Activated CD4-positive, CD25-positive, alpha-beta regulatory T cell treated with anti-CD3 and anti-CD28 coated beads, Interleukin-2, amount 50 U/mL, for 16 hours (primary cell): ENCODE data around the gene TLE2.
A peak's percentile ranks its signal among the peaks of the same experiment; 100 is the strongest.

ENCODE experiments used
- DNase-seq: peaks from one replicate; pipeline ENCODE4 v3.0.0-alpha.2; 2020; ENCODE audit warnings: low read depth, low spot score

Gene TLE2

GRCh38 chr19:2952953-2953481 is 76.1 kb downstream of the TLE2 start:
- DNase-seq: no peak

DNA sequence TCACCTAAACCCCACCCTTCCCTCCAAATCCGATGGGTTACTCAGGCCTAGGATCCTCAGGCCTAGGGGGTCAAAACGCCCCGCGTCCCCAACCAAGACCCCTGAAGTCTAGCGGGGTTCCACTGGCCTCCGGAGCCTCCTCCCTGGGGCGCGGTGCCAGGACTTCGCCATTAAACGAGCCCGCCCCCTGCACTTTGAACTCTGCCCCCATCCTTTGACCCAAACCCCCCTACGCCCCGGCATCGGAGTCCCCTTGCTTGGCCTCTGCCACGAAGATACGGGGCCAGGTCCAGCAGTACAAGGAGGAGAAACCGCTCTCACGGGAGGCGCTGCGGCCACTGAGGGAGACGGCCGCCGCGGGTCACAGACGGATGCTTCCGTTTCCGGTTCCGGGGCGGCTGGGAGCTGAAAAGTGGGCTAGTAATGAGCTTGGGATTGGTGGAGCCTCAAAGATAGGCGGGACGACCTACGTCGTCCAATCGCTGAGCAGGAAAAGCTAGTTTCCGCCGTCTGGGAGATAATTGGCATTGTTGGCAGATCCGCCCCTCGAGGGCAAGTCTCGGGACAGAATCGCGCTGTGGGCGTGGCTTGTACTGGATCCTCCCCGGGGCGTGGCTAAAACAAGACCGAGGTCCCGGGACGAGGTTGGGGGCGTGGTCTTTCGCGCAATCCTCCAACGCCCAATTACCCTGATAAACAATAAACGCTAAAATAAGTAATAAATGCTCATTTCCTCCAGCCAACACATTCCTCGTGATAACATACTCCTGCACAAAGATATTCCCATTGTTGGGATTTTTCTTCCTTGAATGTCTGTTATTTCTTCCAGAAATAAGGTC is 78.6 kb downstream of the TLE2 start:
- peak; percentile 99 for DNase-seq

- no peak for DNase-seq
These were observed 79.2 kb downstream of the TLE2 start for GRCh38 chr19:2949939-2950285.
